Mesenteric fat pad (tissue), 1 donor: ENCODE data around the gene CHST11. TPM values are rescaled to one million over a fixed set of nuclear protein-coding genes. Genes with fewer than 3 reads are reported as not detected.

Experiments
- DNase-seq: peaks from one replicate; pipeline ENCODE4 v3.0.0-alpha.2; 2020; ENCODE audit warnings: low spot score
- total RNA-seq: library from RNA; stranded (reverse); fragmentation: NEBNext Ultra II Directional; extraction: Animal tissue kit (Norgen Biotek cat#: 25700); gene quantifications from one replicate; pipeline ENCODE4 v1.2.1, GENCODE V29; 2021
- donor health status: DM: yes; HTN: yes; CAD: no.

Gene CHST11
- total RNA-seq, 1 donor from 2014 or later: 15.4 TPM

DNA sequence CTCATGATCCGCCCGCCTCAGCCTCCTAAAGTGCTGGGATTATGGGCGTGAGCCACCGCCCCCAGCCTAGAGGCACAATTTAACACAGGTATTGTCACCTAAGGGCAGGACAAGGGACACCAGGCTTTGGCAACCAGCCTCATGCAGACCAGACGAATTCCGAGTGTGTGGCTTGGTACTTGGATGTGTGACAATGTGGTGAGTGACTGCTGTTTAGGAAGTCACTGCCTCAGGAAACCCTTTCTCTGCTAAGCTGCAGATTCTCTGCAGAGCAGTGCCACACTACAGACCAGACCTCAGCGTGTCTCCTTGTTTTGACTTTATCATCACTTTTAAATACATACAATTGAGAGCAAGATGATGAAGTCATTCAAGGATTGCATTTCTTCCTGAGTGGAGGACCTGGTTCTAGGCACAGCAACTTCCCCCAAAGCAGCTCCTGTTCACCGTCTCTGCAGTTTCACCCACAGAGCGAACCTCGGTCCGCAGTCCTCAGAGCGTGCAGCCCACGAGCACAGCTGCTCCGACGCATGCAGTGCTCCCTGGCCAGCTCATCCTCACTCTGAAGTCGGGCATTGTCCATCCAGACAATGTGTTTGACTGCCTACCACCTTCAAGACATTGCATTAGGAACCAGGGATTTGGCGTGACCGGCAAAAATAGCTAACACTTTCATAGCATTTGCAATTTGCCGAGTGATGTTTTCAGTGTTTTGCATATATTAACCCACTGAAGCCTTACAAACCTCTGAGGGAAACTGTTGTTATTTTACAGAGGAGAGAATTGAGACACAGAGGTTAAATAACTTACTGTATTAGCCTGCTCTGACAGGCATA lies 235.2 kb downstream of the CHST11 start:
- DNase-seq: peak; percentile 81

DNA sequence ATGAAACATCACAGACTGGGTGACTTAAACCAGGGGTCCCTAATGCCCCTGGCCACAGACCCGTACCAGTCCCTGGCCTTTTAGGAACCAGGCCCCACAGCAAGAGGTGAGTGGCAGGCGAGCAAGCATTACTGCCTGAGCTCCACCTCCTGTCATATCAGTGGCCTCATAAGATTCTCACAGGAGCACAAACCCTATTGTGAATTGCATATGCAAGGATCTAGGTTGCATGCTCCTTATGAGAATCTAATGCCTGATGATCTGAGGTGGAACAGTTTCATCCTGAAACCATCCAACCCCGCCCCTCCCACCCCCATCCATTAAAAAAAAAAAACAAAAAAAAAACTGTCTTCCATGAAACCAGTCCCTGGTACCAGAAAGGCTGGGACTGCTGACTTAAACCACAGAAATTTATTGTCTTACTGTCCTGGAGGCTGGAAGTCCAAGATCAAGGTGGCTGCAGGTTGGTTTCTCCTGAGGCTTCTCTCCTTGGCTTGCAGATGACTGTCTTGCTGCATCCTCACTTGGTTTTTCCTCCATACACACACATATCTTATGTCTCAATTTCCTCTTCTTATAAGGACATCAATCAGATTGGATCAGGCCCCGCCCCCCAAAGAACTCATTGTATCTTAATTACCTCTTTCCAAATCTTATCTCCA lies 235.9 kb downstream of the CHST11 start:
- peak; percentile 2 for DNase-seq

DNA sequence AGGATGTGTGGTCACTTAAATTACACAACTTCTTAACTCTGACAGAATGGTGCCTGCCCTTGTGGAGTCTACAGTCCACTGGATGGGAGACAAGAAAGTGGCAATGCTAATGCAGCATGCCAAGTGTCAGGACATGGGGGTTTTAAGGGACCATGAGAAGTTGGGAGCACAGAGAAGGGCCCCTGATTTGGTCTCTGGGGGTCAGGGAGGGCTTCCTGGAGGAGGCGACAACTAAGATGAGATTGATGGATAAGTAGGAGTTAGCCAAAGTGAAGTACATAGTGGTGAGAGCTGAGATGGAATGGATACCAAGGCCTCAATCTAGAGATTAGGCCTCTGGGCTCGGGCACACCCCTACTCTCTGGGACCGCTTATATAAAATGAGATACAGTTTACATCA lies 236.7 kb downstream of the CHST11 start:
- peak; percentile 28 for DNase-seq

DNA sequence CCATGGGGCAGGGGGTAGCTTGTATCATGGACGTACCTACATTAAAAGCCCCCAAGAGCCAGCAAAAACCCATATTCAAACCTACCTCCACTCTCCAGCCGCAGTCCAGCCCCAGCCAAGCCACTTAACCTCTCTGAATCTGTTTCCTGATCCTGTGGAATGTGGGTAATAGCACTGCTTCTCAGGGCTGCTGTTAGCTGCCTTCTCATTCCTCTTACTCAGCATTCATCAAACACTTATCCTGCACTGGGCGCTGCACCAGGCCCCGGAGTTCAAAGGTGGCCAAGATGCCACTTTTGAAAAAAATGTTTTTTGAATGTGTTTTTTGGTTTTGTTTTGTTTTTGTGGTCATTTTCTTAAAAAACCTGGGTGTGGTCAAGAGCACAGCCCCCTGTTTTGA lies 237.4 kb downstream of the CHST11 start:
- peak; percentile 37 for DNase-seq

DNA sequence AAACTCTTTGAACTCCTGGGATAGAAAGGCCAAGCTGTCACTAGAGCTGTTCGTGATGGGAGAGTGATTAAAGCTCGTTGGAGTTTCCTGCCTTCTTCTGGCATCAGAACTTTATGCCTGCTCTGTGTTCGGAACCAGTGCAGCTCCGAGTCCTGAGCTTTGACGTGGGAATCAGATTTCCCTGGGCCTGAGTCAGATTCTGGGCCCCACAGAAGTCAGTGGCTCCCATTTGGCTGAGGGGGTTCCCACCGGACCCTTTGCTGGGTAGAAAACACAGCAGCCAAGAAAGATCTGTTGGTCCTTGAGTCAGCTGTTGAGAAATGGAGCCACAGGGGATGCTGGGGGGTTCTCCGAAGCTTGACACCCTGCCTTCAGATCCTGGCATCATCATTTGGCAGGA lies 238.0 kb downstream of the CHST11 start:
- DNase-seq: peak; percentile 65

DNA sequence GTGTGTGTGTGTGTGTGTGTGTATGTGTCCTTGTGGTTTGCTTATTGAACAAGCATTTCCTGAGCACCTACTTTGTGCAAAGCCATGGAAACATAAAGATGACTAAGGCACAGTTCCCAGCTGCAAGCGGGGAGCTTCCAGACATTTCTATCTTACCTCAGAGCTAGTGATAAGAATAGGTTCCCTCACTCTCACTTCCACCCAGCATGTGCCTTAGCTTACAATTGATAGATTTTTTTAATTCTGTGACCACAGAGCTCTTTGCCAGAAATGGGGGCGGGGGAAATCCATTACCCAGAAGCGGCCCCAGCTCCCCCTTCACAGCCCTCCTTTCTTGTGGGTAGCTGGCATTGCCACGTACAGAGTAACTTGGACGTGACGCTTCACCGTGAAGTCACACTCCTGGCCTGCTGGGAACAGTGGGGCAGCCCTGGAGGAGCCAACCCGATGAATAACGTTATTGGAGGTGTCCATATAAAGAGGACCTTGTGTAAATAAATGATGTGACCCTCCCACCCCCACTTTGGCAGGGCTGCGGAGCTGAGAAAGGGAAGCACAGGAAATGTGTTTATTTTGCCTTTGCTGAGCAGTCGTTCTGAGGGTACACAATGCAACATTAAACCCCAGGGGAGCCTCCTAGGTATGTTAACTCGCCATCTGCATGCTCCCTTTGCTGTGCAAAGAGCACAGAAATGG lies 238.9 kb downstream of the CHST11 start:
- peak; percentile 37 for DNase-seq

DNA sequence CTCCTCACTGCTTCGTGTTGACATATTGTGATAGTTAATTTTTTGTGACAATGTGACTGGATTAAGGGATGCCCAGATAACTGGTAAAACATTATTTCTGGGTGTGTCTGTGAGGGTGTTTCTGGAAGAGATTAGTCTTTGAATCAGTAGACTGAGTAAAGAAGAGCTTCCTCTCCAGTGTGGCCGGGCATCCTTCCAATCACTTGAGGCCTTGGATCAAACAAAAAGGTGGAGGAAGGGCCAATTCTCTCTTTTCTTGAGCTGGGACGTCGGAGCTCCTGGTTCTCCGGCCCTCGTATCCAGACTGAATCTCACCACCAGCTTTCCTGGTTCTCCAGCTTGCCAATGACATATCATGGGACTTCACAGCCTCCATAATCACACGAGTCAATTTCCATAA lies 240.4 kb downstream of the CHST11 start:
- DNase-seq: no peak

DNA sequence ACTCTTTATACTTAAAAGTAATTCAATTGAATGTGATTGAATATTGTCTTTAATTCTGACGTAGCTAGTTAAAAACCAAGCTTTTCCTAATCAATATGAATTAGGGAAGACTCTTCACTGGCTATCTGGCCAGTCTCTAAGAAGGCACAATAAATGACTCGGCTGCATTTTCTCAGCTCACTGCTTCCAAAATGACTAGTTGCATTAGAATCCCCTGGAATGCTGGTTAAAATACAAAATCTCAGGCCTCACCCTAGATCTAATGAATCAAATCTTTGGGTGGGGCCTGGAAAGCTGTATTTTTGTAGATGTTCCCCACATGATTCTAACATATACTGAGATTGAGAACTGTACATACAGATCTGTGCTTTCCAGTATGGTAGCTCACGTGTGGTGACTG lies 242.1 kb downstream of the CHST11 start:
- DNase-seq: no peak

DNA sequence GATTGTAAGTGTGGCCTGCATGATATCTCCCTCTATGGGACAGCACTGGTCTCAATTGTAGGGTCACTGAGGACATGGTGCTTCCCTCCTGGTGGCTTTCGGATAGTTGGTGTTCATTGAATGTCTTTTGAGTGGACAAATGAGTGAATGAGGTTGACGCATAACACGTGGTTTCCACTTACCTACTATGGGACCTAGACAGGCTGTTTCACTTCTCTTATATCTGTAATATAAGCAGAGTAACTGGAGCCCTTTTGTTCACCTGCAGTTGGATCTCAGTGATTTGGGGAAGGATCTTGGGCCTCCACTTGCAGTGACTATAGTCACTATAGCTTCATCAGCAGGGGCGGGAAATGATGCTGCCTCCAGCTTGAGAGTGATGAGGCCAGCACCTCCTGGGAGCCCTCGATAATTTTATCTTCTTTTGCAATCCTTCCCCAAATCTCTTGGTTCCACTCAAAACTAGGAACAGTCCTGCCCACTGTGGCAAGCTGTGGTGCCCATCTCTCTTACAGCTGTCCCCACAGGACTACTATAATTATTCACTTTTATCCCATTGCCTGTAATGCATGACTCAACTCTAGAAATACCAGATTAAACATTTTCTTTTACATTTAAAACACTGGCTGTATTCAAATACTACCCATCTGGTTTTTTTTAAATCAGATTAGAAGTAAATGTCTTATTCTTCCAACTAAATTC lies 242.9 kb downstream of the CHST11 start:
- DNase-seq: peak; percentile 35

DNA sequence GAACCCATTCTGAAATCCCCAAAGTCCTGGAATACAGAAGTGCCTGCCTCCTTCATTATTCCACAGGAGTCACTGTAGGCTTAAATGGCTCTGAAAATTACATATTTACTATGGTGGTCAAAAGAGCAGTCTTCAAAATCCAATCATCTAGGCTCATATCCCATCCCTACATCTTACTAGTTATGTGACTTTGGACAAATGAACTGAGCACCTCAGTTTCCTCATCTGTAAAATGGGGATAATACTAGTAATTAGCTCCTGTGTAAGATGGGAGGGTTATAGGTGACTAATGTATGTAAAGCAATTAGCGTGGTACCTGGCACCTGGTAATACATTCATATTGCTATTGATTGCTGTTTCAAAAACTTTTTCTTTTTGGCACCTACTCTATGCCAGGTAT lies 243.6 kb downstream of the CHST11 start:
- no peak for DNase-seq

DNA sequence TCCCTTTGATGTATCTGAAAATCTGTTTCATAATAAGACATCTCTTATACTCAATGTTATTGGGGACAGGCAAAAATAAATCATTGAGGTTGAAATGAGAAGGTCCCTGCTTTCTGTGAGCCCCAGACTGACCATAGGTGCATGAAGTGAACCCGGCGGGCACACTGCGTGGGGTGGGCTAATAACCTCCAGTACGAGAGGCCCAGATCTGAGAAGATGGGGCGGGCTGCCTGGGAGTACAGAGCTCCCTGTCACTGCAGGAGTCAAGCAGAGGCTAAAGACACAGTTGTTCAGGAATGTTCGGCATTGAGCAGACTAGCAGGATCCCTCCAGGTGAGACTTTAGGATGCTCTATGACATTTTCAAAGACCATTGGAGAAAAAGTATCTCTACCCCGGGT lies 244.6 kb downstream of the CHST11 start:
- DNase-seq: no peak

DNA sequence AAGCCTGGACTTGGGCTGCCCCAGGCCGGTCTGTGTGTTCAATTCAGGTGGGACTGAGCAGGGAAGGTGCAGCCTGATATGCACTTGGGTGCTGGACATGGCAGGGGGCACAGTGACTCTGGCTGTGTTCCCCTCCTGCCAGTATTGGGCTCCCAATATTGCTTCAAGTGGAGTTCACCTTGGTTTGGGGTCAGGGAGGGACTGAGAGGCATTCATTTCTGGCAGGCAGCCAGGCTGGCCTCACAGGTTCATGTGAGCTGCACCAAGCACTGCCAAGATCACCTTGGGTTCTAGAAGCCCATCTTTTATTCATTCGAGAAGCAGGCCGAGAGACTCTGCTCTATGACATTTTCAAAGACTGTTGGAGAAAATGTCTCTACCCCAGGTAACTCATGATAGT lies 245.0 kb downstream of the CHST11 start:
- no peak for DNase-seq

DNA sequence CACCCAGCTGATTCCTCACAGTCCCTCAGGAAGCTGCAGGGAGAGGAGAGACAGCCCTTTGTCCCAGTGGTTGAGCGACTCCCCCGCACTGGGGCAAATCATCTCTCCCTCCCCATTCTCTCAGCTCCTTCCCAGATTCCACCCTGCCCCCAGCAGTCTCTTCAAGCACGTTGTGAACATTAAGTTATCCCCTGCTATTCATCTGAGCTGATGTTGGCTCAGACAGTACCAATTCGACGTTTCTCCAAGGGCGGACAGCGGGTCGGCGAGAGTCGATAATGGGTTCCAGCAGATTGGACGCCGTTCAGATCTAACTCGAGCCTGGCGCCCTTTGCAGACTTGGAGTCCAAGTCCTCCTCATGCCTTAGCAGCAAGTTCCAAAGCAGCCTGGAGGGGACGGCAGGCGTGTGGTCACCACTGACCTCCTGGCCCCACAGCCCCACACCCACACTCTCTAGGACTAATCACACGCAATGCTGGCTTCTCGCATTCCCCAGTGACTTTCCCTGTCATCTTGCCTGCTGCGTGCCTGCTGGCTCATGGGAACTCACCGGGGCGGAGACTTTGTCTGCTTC lies 245.9 kb downstream of the CHST11 start:
- no peak for DNase-seq

DNA sequence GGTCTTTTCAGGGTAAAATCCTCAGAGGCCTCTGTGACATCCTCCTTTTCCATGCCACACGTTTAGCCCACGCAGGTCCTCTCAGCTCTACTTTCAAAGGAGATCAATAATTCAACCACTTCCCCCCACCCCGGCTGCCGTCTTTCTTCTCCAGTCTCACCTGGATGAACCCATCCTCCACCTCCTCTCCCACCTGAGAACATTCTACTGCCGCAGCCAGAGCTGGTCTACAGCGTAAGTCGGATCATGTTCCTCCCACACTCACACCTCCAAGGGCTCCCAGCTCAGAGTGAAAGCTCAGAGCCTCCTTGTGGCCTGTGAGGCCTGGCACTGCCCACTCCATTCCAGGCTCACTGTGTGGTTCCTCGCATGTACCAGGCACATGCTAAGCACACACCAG lies 246.6 kb downstream of the CHST11 start:
- no peak for DNase-seq

DNA sequence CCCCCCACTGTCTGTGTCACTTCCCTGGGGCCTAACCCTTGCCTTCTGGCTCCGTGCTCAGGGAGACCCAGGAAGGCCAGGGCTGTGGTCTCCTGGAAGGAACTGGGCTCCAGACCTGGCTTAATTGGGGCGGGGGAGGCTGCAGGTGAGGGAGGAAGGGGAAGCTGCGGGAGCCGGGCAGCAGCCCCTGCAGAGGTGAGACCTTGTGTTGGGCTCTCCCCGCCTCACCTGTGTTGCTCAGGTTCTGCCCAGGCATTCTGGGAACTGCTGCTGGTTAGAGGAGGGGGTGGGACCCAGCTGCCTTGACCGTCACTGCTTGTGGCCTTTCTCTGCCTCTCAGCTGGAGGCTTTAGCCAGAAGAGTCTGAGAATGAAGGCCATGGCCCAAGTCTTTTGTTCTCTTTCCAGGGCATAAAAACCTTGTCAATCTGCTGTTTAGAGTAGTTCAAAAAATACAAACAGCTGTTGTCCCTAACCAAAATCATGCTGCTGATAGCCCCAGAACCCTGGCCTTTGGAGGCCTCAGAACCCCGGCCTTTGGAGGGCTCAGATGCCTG lies 247.6 kb downstream of the CHST11 start:
- DNase-seq: no peak

DNA sequence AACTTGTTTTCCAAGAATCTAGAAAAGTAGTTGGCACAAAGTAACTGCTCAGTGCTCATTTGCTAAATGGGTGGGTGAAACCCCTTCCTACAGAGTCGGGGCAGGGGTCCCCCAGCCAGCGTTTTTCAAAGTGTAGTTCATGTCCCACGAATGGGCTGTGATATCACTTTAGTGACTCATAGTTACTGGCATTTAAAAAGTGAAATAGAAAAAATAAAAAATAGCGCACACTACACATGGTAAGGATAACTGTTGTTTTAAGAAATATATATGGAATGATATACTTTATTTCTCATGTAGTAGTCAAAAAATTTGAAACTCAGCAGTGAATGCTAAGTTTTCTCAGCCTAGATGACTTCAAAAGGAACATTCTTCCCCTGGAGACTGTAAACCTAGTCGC lies 250.4 kb downstream of the CHST11 start:
- no peak for DNase-seq

DNA sequence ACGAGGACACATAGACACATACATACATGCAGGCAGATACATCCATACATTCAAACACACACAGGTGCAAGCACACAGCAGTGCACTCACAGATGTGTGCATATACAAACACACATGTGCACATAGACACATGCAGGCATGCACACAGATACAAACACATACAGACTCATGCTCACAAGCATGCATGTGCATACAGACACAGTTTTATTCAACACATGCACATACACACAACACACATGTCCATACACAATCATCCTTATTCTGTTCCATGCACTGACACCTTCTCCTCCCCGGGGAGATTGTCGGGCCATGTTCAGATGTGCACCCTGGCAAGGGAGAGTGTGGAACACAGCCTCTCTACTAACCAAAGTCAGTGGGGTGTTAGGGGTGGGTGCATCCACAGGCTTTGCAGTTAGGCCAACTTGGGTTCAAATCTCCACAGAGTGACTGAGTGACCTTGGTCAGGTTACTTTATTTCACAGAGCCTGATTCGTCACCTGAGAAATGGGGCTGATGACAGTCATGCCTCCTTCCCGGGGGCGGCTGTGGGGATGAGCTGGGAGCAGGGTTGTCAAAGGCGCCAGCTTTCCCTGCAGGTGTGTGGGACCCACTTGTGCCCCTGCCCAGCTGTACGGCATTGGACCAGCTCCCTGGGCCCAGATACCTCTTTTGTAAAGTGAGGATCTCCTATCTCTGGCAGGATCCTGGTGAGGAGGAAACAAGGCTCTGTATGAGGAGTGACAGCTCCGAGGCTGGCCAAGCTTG lies 251.2 kb downstream of the CHST11 start:
- DNase-seq: no peak

DNA sequence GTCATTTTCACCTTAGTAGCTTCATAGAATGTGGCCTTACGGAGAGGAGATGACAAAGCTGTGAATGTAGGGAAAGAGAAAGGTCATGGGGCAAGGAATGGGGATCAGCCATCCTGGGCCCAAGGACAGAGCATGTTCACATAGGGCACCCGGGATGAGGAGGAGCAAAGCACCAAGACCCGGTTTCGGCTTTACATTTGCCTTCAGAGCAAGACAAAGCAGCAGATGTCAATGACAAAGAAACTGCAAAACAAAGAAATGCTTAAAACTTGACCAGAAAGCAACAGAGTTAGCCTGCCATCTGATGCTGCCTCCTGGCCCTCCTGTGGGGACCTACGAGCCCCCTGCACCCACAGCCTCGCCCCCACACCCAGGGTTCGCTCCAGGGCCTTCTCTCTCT lies 252.1 kb downstream of the CHST11 start:
- DNase-seq: no peak

DNA sequence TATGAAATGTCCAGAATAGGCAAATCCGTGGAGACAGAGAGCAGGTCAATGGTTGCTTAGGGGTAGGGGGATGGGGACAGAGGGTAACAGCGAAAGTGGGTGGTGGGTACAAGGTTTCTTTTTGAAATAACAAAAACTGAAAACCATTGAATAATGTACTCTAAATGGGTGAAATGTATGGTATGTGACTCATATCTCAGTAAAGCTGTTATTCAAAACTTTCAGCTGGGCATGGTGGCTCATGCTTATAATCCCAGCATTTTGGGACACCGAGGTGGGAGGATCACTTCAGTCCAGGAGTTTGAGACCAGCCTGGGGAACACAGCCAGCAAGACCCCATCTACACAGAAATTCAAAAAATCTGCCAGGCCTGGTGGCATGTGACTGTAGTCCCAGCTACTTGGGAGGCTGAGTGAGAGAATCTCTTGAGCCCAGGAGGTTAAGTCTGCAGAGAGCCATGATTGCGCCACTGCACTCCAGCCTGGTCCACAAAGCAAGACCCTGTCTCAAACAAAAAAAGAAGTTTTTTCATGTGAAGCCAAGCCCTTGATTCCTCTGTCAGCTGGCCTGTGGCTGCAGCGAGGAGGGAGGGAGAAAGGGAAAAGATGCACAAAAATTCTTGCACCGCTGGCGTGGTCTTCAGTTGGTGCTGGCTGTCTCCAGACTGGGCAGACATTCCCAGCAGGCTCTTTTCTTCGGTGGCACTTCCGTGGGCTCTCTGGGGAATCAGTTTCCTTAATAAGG lies 253.1 kb downstream of the CHST11 start:
- no peak for DNase-seq
